SKM-1 (cell line): ENCODE data around the gene RABGAP1L.
"Not testable (repeated sequence)": the region's sequence is repeated elsewhere in the genome, so short reads cannot be mapped to it uniquely, and the experiment has no call there.

Source experiments
- DNase-seq: peaks from one replicate; lab custom pipeline; 2025; ENCODE audit not compliant: unreplicated experiment; lab: John Stamatoyannopoulos, UW

RABGAP1L gene

GRCh38 chr1:174652569-174653280, 493.4 kb downstream of the RABGAP1L start:
- no peak for DNase-seq

GRCh38 chr1:174654560-174654959, 495.2 kb downstream of the RABGAP1L start:
- DNase-seq = no peak

DNA sequence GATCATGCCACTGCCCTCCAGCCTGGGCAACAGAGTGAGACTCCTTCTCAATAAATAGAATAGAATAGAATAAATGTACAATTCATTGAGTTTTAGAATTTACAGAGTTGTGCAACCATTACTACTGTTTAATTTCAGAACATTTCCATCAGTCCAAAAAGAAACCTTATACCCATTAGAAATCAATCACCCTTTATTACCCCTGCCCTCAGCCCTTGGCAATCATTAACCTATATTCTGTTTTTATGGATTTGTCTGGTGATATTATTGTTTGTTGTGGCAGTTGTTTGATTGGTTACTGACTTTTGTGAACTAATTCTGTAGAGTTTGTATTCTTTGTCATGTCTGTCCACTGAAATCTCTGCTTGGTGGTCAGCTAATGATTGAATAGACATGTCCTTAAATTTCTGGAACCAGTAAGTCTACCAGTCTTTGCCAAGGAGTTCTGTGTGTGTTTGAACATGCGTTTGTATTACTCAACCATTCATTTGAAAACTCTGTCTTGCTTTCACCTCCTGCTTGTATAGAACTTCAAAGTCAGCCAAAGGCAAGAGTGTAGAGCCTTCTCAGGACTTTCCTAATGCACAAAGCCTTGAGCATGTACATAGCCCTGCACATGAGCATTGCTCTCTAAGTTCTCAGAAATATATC, 497.2 kb downstream of the RABGAP1L start:
- no peak for DNase-seq

- DNase-seq = no peak
Observed at GRCh38 chr1:174657411-174657810, 498.1 kb downstream of the RABGAP1L start.

GRCh38 chr1:174657893-174658292, 498.6 kb downstream of the RABGAP1L start:
- DNase-seq = no peak

DNA sequence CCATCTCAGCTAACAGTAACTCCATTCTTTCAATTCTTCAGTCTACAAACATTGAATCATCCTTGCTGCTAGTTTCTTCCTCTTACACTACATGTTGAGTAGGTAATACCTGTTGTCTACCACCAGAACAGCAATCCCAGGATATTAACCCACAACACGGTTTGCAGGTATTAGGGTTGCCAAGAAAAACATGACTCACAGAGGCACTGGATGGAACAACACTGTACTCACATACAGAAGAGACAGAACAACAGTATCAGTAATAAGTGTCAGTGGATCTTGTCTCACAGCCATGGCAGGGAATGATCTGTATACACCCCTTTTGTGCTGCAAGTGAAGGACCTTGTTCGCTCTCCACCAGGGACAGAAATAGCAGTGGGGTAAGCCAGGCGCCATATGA, 500.5 kb downstream of the RABGAP1L start:
- no peak for DNase-seq

- DNase-seq = no peak
Observed at GRCh38 chr1:174660476-174660875, 501.2 kb downstream of the RABGAP1L start.

DNA sequence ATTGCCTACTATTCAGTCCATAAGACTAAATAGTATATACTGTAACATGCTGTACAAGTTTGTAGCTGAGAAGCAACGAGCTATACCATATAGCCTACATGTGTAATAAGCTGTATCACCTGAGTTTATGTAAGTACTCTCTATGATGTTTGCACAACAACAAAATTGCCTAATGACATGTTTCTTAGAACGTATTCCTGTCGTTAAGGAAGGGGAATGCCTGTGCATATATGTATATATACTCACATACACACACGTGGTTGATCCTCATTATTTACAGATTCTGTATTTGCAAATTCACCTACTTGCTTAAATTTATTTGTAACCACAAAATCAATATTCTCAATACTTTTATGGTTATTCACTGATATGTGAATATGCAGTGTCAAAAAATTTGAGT, 504.0 kb downstream of the RABGAP1L start:
- DNase-seq = no peak

DNA sequence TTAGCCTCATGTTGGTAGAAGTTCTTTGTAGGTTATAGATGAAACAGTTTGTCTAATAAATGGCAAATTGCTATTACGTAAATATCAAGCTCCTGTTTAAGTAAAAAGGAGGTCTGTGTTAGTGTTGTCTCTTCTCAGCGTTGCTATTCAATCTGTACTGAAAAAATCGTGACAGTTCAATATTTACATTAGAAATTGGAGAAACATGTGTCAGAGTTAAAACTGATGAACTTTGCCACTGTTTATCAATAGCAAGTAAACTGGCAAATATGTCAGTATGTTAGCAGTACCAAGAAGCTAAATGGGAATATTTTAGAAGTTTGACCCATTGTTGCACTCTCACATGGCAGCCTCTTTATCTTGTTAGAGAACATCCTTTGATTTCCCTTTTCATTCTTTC, 506.9 kb downstream of the RABGAP1L start:
- DNase-seq = no peak

DNA sequence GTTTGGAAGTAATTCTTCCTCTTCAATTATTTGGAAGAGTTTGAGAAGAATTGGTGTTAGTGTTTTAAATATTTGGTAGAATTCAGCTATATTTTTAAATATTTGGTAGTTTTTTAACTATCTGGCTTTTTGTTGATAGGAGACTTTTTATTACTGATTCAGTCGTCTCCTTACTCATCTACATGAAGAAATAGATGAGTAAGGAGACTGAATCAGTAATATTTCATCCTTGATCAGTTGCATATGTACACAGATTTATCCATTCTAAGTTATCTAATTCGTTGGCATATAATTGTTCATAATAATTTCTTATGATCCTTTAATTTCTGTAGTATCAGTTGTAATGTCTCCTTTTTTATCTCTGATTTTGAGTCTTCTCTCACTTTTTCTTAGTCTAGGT, 512.5 kb downstream of the RABGAP1L start:
- DNase-seq = no peak

- DNase-seq = no peak
Observed at GRCh38 chr1:174676856-174677255, 517.5 kb downstream of the RABGAP1L start.

DNA sequence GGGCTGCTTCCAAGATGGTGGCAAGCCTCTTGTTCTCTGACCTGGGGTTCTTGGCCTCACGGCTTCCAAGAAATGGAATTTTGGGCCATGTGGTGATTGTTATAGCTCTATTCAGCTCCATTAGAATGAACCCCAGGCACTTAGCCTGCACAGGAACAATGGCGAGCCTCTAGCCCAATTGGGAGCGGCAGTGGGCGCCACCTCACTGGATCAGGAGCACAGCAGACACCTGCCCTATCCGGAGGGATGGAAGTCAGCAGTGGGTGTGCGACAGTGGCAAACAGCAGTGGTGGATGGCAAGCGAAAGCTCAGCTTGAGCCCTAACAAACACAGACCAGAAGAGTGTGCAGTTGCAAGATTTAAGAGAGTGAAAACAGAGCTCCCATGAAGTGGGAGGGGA, 519.3 kb downstream of the RABGAP1L start:
- no peak for DNase-seq

GRCh38 chr1:174680101-174680500, 520.8 kb downstream of the RABGAP1L start:
- no peak for DNase-seq

DNA sequence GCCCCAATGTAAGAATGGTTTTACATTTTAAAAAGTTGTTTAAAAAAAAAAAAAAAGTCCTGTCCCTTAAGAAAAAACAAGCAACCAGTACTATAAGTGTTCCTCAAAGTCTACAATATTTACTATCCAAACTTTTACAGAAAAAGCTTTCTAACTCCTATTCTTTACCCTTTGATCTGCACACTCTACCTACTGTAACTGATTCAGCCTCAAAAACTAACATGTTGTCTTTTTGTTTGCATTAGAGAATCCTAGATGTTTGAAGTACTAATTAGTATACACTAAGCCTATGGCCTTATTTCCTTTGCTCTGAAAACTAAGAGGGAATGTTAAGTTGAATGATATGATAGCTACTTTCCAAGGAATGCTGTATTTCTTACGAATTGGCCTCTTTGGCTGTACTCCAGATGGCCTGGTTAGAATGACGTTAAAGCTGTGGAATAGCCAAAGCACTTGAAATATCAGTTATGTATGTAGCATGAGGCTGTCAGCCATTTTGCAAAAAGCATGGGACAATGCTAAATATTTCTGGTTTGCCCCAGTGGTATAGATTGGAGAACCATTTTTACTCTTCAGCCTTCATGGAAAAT, 523.2 kb downstream of the RABGAP1L start:
- no peak for DNase-seq

- DNase-seq = no peak
Observed at GRCh38 chr1:174686213-174686612, 526.9 kb downstream of the RABGAP1L start.

DNA sequence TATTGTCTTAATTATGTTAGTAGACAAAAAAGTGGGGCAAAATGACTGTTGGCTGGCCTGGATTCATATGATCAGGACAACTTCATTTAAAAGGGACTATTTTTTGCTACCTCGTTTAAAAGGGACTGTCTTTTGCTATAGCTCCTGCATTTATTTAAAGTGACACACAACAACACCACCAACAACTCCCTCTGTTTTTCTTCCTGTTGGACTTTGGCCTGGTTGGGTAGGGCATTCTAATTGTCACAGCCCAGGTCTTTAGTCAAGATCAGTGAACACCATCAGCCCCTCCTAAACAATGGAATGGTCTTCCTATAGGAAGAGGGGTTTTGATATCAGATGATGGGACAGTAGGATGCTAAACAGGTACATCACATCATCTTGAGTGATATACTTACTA, 530.2 kb downstream of the RABGAP1L start:
- DNase-seq = no peak

- DNase-seq = no peak
Observed at GRCh38 chr1:174690266-174690665, 530.9 kb downstream of the RABGAP1L start.

DNA sequence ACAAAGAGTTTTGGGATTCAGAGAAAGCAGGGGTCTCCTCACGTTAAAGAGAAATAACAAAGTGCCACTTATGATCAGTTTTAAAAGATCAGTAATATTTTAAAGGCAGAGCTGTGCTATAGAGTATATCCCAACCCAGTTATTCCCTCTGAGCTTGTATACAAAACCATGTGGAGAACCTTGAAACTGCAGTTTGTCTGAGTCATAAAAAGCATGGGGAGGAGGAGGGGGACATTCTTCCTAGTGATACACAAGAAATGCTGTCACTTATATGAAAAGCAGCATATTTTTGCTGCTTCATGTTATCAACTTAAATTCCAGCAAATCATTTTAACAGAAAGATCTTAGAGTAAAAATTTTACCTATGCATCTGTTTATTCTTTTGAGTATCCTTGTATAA, 533.0 kb downstream of the RABGAP1L start:
- no peak for DNase-seq

- DNase-seq = no peak
Observed at GRCh38 chr1:174693085-174693484, 533.8 kb downstream of the RABGAP1L start.

DNA sequence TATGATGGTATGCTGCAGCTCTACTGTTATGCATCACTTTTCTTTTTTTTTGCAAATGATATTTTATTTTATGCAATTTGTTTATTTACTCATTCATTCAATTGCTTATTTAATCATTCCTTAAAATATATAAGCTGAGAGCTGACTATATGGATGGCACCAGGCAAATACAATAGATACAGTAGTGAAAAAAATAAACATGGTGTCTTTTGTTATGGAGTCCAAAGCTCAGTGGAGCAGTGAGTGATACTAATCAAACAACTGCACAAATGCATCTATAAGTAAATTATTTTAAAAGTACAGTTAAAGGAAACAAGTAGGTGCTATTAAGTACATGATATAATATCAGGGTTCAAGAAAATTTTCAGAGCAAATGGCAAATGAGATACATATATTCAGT, 534.2 kb downstream of the RABGAP1L start:
- DNase-seq = not testable (repeated sequence)

DNA sequence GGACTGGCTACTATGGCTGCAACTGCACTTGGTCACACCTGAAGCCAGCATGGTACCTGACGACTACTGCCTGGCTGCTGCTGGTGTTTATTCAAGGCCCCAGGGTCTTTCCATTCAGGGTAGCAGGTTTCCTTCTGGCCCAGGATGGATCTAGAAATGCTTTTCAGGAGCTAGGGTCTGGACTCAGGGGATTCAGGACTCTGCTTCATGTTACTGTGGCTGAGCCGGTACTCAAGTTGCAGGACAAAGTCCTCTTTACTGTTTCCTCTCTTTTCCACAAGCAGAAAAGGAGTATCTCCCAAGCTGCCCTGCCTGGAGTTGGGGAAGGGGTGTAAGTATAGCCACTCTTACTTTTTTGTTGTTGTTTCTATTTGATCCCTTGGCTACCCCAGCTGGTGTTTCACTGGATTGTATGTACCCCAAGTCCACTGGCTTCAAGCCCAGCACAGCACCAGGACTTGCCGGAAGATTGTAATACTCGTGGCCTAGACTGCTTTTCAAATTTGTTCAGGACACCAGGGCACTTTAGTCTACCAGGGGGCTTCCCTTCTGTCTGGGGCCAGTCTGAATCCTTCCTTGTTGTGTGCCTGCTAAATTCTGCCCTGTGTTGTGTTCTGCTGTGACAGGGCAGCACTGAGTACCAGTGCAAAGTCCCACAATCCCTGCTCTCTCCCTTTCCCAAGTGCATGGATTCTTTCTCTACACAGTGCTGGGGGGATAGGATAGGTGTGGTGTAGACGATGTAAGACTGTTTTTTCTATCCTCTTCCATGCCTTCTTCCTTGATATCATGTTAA, 536.9 kb downstream of the RABGAP1L start:
- no peak for DNase-seq

GRCh38 chr1:174700314-174700713, 541.0 kb downstream of the RABGAP1L start:
- no peak for DNase-seq
